ENCODE results near the gene MYT1.

The MYT1 gene

GRCh38 chr20:64153861-64154589 lies 10.2 kb upstream of the MYT1 start:
- DNase-seq (ENCODE audit: low read depth, low spot score) = no peak

GRCh38 chr20:64154590-64155257 lies 9.5 kb upstream of the MYT1 start:
- DNase-seq (ENCODE audit: low read depth, low spot score) = no peak

- no peak for DNase-seq (ENCODE audit: low read depth, low spot score)
These were observed 8.8 kb upstream of the MYT1 start for GRCh38 chr20:64155258-64156135.

GRCh38 chr20:64156136-64156885 lies 7.9 kb upstream of the MYT1 start:
- no peak for DNase-seq (ENCODE audit: low read depth, low spot score)

GRCh38 chr20:64156886-64157875 lies 7.1 kb upstream of the MYT1 start:
- no peak for DNase-seq (ENCODE audit: low read depth, low spot score)

GRCh38 chr20:64157878-64158277 lies 6.4 kb upstream of the MYT1 start:
- DNase-seq (ENCODE audit: low read depth, low spot score) = no peak

- DNase-seq (ENCODE audit: low read depth, low spot score) = no peak
These were observed 5.6 kb upstream of the MYT1 start for GRCh38 chr20:64158346-64159285.

GRCh38 chr20:64159286-64159680 lies 5.0 kb upstream of the MYT1 start:
- no peak for DNase-seq (ENCODE audit: low read depth, low spot score)

- no peak for DNase-seq (ENCODE audit: low read depth, low spot score)
These were observed 4.5 kb upstream of the MYT1 start for GRCh38 chr20:64159711-64160110.

- no peak for DNase-seq (ENCODE audit: low read depth, low spot score)
These were observed 4.1 kb upstream of the MYT1 start for GRCh38 chr20:64160118-64160517.

- no peak for DNase-seq (ENCODE audit: low read depth, low spot score)
These were observed 3.5 kb upstream of the MYT1 start for GRCh38 chr20:64160526-64161355.

GRCh38 chr20:64161356-64162238 lies 2.7 kb upstream of the MYT1 start:
- no peak for DNase-seq (ENCODE audit: low read depth, low spot score)

- DNase-seq (ENCODE audit: low read depth, low spot score) = no peak
These were observed 1.9 kb upstream of the MYT1 start for GRCh38 chr20:64162239-64162910.

GRCh38 chr20:64163776-64164122 lies 503 bp upstream of the MYT1 start:
- DNase-seq (ENCODE audit: low read depth, low spot score) = no peak

GRCh38 chr20:64165866-64166600 lies 1.8 kb downstream of the MYT1 start:
- DNase-seq (ENCODE audit: low read depth, low spot score) = no peak

Data from activated CD4-positive, CD25-positive, alpha-beta regulatory T cell treated with anti-CD3 and anti-CD28 coated beads, Interleukin-2, amount 50 U/mL, for 16 hours (primary cell).